Left renal cortex interstitium (tissue), 4 donors: Measurements from ENCODE around the gene USP14. TPM values are rescaled to one million over a fixed set of nuclear protein-coding genes. Genes with fewer than 3 reads are reported as not detected.

Experiments
- DNase-seq, 4 donors: peaks; one replicate each; pipeline ENCODE4 v3.0.0-alpha.2; 2013; ENCODE audit warnings: low read depth in 4 of 4, low spot score in 2 of 4, missing footprints in 1 of 4
- polyA plus RNA-seq, 4 donors: library from polyadenylated mRNA; unstranded; fragments of 120-200 nt; gene quantifications; one replicate each; pipeline ENCODE4 v1.2.1, GENCODE V29; 2013; ENCODE audit not compliant: insufficient read length in 4 of 4

USP14 gene
- polyA plus RNA-seq, 4 donors, result 52.9 to 63.9 (median 59.5) TPM

DNA sequence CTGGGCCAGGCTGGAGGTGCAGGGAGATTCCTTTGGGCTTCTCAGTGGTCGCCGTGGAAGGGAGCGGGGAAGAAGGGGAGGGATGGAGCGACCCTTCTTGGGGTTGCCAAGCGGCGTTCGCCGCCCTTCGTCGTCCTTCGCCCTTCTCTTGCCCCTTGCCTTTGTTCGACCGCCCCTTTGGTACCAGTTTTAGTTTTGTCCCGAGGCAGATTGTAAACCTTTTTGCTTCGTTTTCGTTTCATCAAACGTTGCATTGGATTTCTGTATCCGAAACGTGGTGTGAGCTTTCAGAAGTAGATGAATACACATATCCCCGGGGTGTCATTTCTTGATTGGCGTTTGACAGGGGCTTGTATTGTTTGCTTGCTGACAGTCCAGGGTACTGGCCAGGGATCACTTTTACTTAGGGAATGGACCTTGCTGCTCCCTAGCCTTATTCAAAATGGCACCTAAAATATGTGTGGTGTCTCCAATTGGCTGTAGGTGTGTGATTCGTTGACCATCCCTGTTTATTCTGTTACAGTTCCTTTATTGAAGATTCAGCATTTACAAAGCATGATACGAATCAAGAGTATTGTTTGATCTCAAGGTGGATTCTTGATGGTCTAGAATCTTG, 788 bp downstream of the USP14 start:
- DNase-seq, result peak in 2 of 4 donors; percentile 5 to 6

GRCh38 chr18:159933-160332, 1.6 kb downstream of the USP14 start:
- DNase-seq, result no peak

GRCh38 chr18:160831-161570, 2.6 kb downstream of the USP14 start:
- no peak for DNase-seq

- no peak for DNase-seq
Measured at GRCh38 chr18:172361-172760, 14.0 kb downstream of the USP14 start.

- DNase-seq, result no peak
Measured at GRCh38 chr18:179499-179898, 21.1 kb downstream of the USP14 start.

- DNase-seq, result no peak
Measured at GRCh38 chr18:181711-182110, 23.4 kb downstream of the USP14 start.

DNA sequence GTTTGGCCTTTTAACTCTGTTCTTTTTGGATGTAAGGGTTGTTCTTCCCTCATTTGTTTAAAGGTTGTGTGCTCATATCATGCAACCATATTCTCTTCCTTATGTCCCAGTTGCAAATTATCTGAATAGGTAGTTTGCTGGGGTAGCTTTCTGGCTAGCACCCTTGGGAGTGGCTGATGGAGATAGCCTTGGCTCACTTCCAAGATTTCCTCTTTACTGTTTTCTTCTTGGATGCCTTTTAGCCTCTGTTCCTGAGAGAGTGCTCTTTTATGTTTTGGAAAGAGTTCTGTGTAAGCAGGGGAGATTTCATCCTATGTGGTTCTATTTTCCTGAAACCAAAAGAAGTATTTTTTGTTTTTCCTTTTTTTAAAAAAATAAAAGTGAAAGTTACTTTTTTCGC, 25.4 kb downstream of the USP14 start:
- no peak for DNase-seq

GRCh38 chr18:189254-189653, 30.9 kb downstream of the USP14 start:
- no peak for DNase-seq

DNA sequence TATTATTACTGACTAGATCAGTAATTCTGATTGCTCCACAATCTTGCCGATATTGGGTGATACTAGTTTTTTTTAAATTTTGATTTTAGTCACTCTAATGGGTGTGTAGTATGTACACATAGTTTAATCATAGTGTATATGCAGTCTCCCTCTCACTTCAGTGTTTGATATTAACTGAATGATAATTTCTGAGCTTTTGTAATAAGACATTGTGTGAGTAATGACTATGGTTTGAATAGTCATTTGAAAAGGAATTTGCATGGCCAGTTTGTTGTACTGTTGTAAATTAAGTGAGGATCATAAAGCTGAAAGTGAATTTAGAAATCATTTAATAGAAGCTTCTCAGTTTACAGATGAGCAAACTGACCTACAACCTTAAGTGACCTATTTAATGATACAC, 33.4 kb downstream of the USP14 start:
- no peak for DNase-seq

- no peak for DNase-seq
Measured at GRCh38 chr18:192801-193200, 34.4 kb downstream of the USP14 start.

DNA sequence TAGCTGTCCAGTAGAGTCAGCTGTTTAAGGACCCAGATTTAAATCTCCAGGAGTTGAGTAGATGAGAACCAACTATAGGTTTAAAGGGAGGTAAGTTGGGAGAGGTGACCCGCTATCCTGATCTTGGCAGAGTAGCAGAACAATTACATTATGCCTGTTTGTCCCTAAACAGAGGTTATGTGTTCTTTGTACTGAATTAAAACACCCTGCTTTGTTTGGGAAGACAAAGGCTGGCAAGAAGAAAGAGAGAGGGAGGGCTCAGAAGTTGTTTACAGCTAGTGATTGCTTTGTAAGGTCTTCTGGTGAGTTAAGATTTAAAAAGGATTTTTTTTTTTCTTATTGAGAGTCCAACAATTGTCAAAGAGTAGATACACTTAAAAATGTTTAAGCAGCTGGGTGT, 37.3 kb downstream of the USP14 start:
- DNase-seq, result no peak

DNA sequence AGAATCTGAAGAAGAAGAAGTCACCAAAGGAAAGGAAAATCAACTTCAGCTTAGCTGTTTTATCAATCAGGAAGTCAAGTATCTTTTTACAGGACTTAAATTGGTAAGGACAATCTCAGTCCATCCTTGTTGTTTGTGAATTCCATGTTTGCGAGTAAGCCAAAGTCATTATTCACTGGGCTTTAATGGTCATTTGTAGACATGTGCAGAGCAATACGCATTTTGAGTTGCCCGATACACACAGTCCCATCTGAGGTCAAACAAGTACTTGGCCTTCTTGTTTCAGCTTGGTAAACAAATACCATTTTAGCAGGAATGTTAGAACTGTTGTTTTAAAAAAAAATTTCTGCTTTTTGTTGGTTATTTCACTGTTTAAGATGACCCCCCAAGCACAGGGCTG, 40.9 kb downstream of the USP14 start:
- DNase-seq, result no peak

DNA sequence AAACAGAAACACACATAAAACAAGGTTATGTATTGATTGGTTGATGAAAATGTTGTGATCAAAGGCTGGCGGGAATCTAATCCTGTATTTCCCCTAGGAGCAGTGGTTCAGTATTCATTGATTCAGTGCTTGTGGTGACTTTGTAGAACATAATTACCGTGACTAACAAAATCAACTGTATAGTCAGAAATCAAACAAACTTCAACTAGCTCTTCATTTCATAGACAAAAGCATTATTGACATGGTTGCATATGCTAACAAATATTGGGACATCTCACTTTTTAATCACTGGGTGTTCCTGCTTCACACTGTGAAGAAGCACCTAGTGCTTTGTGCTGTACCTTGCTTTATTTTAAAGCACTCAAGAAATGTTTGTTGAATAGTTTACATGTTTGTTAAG, 41.4 kb downstream of the USP14 start:
- DNase-seq, result no peak

- DNase-seq, result no peak
Measured at GRCh38 chr18:210075-210474, 51.7 kb downstream of the USP14 start.

DNA sequence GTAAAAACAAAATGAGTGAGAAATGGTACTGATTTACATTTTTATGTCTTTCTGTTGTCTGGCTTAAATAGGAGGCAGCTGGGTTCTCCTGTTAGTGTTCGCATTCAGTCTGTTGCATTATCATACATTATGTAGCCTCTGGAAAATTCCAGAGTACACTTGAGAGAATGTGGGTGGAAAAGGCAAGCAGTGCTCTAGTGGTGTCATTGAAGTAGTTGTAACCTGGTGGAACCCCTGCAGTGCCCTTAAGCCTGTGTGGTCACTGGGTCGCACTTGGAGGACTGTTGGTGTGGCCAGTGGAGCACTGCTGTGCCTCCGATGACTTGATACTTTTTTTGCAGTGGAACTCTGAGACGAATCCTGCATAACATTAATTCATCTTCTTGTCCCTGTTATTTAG, 52.4 kb downstream of the USP14 start:
- DNase-seq, result no peak

DNA sequence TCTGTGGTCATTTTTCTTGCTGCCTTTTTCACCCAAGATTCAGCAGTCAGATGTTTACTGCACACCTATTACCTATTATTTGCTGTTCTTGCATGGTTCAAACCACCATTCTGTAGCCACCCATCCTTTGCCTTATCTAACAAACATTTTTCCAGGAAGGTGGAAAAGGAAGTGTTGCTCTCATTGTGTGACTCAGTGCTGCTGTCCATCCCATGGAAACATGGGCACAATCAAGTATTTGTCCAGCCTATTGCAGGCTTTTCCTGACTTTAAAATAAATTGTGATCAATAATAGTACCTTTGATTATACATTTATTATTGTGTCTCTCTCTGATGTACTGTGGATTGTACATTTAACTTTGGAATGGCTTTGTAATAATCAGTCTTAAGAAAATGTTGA, 53.2 kb downstream of the USP14 start:
- DNase-seq, result no peak

GRCh38 chr18:212780-213179, 54.4 kb downstream of the USP14 start:
- DNase-seq, result no peak

DNA sequence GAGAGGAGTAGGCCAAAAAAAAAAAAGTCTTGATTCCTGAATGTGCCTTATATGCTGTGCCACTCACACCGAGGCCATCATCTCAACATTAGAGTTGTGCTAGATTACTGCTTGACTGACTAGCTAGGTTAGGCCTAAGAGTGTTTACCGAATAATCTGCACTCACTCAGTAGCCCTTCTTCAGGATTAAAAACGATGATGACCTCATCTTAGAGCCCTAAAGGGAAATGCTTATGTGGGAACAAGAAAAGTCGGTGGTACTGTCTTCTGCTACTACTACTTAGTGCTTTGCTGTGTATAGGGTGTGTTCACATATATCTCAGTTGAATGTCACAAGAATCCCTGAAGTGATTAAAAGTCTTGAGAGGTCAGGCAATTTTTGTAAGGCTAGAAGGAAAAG, 55.1 kb downstream of the USP14 start:
- no peak for DNase-seq

DNA sequence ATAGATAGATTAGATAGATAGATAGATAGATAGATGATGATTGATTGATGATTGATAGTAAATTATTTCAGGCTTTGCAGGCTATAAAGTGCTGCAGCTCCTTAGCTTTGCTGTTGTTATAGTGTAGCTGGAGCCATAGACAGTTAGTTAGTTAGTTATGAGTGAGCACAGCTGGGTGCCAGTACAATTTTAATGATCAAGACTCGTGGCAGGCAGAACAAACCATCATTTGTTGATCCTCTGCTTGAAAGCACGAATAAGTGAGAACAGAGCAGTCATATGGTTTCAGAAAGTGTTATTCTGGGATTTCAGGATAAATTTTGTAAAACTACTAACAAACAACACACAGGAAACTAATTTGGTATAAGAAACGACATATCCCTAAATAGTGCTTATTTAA, 55.6 kb downstream of the USP14 start:
- no peak for DNase-seq

DNA sequence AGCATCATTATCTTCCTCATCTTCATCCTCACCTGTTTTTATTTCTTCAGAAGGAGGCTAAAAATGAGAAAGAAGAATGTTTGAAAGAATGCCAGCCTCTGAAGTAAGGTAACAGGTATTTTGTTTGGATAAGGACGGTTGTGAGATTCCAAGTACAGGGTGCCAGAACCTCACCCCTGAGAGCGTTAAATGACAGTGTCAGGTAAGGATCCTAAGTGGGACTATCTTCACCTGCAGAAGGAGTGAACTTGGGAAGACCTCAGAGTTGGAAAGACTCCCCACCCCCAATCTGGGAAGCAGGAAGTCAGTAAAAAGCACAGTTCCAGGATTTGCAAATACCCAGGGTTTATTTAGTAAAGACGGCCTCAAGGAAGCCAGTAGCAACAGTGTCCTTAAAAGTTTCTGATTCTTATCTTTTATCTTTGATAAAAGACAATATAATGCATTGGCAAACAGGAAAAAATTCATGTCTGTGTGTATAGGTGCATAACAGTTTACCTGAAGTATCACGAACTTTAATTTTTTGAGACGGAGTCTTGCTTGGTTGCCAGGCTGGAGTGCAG, 57.2 kb downstream of the USP14 start:
- no peak for DNase-seq

- no peak for DNase-seq
Measured at GRCh38 chr18:217532-218336, 59.4 kb downstream of the USP14 start.
